ENCODE measurements around the gene CEP164. TPM values are rescaled to one million over a fixed set of nuclear protein-coding genes. Genes with fewer than 3 reads are reported as not detected.

The CEP164 gene
- total and polyA plus RNA-seq, 3 donors from 2014 or later, result 83.3 to 157 (median 111) TPM

DNA sequence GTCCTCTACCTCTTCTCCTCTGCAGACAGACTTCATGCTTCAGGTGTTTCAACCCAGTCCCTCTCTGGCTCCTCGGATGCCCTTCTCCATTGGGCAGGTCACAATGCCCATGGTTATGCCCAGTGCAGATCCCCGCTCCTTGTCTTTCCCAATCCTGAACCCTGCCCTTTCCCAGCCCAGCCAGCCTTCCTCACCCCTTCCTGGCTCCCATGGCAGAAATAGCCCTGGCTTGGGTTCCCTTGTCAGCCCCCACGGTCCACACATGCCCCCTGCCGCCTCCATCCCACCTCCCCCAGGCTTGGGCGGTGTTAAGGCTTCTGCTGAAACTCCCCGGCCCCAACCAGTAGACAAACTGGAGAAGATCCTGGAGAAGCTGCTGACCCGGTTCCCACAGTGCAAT lies 45.8 kb upstream of the CEP164 start:
- intact Hi-C loops (cut with DNase I; ENCODE audit: low total_unique reads), result no loop called here
- no peaks in the 10 kb centered on the region for H3K27me3 ChIP-seq
- TF ChIP-seq POLR2A (IDR thresholded peaks at IDR 0.05) (no peak), CTCF (IDR thresholded peaks at IDR 0.05) (no peak)
- H3K4me3 ChIP-seq, result no peak overlapping the region
- H3K4me1 ChIP-seq, result no peaks in the 10 kb centered on the region
- H3K27ac ChIP-seq, result no peak overlapping the region
- H3K9me3 ChIP-seq, result no peaks in the 10 kb centered on the region
- 96% methylated on average over 3 to 7 of the region's 7 CpGs for WGBS, 2 donors
- DNase-seq, result no peak
- no peaks in the 10 kb centered on the region for H3K36me3 ChIP-seq (ENCODE audit: low read depth, missing control alignments)

DNA sequence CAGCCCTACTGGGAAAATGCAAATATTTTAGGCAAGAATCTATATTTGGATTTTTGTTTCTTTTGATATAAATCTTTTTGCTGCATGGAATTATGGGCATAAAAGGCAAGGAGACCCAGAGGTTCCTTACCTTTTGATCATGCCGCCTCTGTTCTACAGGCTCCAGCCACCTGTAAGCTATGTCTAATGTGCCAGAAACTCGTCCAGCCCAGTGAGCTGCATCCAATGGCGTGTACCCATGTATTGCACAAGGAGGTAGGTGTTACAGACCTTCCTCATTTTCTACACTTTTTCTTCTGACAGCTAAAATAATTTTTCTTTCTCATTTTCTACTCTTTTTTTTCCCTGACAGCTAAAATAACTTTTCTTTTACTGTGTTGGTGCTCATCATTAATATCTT lies 44.7 kb upstream of the CEP164 start:
- TF ChIP-seq CTCF (IDR thresholded peaks at IDR 0.05), result no peak
- no peak for TF ChIP-seq POLR2A (IDR thresholded peaks at IDR 0.05)
- no peaks in the 10 kb centered on the region for H3K4me1 ChIP-seq
- DNase-seq, result no peak
- H3K27me3 ChIP-seq, result no peaks in the 10 kb centered on the region
- H3K36me3 ChIP-seq (ENCODE audit: low read depth, missing control alignments), result no peaks in the 10 kb centered on the region
- no peak overlapping the region for H3K27ac ChIP-seq
- H3K4me3 ChIP-seq, result no peak overlapping the region
- intact Hi-C loops (cut with DNase I; ENCODE audit: low total_unique reads), result no loop called here
- 92 to 98% methylated on average over 3 of the region's 3 CpGs for WGBS, 2 donors
- H3K9me3 ChIP-seq, result no peaks in the 10 kb centered on the region

DNA sequence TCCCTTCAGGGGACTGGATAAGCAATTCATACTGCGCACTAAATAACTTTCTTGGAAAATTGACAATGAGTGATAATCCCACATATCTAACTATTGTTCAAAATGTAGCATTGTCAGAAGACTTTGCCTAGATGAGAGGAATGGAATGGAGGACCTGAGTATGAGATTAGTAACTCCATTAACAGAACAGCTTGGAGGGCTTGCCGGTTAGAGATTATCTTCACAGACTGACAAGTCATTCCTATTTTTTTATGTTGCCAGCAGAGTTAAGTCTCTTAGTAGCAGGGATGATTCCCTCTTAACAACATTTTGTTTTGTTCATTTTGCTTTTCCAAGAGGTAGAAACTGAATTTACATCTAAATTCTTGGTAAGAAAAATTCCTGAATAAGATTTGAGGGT lies 43.6 kb upstream of the CEP164 start:
- intact Hi-C loops (cut with DNase I; ENCODE audit: low total_unique reads), result no loop called here
- DNase-seq, result no peak
- Histone ChIP-seq H3K9me3 (no peaks in the 10 kb centered on the region), H3K4me1 (no peaks in the 10 kb centered on the region), H3K36me3 (ENCODE audit: low read depth, missing control alignments) (no peaks in the 10 kb centered on the region), H3K4me3 (no peak overlapping the region), H3K27me3 (no peaks in the 10 kb centered on the region), H3K27ac (no peak overlapping the region)
- 77 to 80% methylated on average over 2 of the region's 2 CpGs for WGBS, 2 donors
- TF ChIP-seq POLR2A (IDR thresholded peaks at IDR 0.05), result no peak
- no peak for TF ChIP-seq CTCF (IDR thresholded peaks at IDR 0.05)

- H3K4me3 ChIP-seq, result no peak overlapping the region
- TF ChIP-seq CTCF (IDR thresholded peaks at IDR 0.05), result no peak
- no peak for TF ChIP-seq POLR2A (IDR thresholded peaks at IDR 0.05)
- H3K4me1 ChIP-seq, result no peaks in the 10 kb centered on the region
- intact Hi-C loops (cut with DNase I; ENCODE audit: low total_unique reads), result no loop called here
- DNase-seq, result no peak
- no peaks in the 10 kb centered on the region for H3K9me3 ChIP-seq
- no peak overlapping the region for H3K27ac ChIP-seq
- H3K36me3 ChIP-seq (ENCODE audit: low read depth, missing control alignments), result no peaks in the 10 kb centered on the region
- 81 to 90% methylated on average over 2 of the region's 2 CpGs for WGBS, 2 donors
- H3K27me3 ChIP-seq, result no peaks in the 10 kb centered on the region
These were observed 41.1 kb upstream of the CEP164 start for GRCh38 chr11:117286588-117286987.

GRCh38 chr11:117287668-117288067 lies 40.0 kb upstream of the CEP164 start:
- no peaks in the 10 kb centered on the region for H3K36me3 ChIP-seq (ENCODE audit: low read depth, missing control alignments)
- DNase-seq, result no peak
- H3K27ac ChIP-seq, result no peak overlapping the region
- H3K4me1 ChIP-seq, result no peaks in the 10 kb centered on the region
- TF ChIP-seq POLR2A (IDR thresholded peaks at IDR 0.05) (no peak), CTCF (IDR thresholded peaks at IDR 0.05) (no peak)
- H3K9me3 ChIP-seq, result no peaks in the 10 kb centered on the region
- WGBS, 2 donors, result 84 to 89% methylated on average over 3 of the region's 3 CpGs
- H3K27me3 ChIP-seq, result no peaks in the 10 kb centered on the region
- intact Hi-C loops (cut with DNase I; ENCODE audit: low total_unique reads), result no loop called here
- no peak overlapping the region for H3K4me3 ChIP-seq
